DMS153 treated with DMSO at 0.1 percent for 48 hours (cell line): ENCODE measurements around the gene NAA35.

ENCODE experiments used
- DNase-seq: peaks from one replicate; lab custom pipeline; 2025; ENCODE audit not compliant: unreplicated experiment; lab: John Stamatoyannopoulos, UW

The NAA35 gene

DNA sequence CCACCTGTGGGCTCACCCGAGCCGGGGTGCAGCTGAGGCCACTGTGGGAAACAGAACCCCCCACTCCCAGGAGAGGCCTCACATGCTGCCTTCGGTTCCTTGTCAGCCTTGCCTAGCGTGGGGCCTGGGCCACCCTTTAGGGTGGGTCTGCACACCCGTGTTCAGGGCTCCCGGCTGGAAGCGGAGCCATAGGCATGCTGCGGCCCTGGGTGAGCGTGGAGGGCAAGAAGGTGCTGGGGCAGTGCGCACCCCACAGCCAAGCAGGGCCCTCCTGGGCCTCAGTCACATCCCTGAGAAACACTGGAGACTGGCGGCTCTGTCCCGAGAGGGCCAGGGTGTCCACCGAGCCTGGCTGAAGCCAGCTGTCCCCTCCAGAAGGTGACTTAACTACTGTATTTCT lies 116.5 kb downstream of the NAA35 start:
- DNase-seq: no peak

DNA sequence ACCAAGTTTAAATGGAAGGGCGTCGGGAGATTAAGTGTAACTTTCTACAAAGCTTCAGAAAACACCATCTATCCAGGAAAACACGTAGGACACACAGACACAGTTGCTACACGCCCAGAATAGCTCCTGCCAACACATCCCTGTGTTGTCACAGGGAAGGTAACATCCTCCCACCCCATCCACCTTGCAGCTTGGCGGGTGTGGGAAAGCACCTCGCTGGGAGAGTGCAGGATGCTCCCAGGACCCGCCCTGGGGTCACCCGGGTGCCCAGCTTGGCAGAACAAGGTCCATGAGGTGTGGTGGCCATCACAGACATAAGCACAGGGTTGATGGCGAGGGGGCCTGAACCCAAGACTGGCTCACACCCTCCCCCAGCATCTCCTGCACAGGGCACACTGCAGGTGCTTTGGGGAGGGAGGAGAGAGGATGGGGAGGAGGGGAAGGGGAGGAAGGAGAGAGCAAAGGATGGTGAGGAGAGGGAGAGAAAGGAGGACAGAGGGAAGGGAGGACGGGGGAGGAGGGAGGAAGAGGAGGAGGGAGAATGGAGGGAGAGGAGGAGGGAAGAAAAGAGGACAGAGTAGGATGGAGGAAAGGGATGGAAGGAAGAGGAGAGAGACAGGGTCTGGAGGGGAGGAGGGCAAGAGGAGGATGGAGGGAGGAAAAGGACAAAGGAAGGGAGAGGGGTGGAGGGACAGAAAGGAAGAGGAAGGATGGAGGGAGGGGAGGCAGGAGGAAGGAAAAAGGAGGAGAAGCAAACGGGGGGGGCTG lies 121.2 kb downstream of the NAA35 start:
- DNase-seq: no peak

DNA sequence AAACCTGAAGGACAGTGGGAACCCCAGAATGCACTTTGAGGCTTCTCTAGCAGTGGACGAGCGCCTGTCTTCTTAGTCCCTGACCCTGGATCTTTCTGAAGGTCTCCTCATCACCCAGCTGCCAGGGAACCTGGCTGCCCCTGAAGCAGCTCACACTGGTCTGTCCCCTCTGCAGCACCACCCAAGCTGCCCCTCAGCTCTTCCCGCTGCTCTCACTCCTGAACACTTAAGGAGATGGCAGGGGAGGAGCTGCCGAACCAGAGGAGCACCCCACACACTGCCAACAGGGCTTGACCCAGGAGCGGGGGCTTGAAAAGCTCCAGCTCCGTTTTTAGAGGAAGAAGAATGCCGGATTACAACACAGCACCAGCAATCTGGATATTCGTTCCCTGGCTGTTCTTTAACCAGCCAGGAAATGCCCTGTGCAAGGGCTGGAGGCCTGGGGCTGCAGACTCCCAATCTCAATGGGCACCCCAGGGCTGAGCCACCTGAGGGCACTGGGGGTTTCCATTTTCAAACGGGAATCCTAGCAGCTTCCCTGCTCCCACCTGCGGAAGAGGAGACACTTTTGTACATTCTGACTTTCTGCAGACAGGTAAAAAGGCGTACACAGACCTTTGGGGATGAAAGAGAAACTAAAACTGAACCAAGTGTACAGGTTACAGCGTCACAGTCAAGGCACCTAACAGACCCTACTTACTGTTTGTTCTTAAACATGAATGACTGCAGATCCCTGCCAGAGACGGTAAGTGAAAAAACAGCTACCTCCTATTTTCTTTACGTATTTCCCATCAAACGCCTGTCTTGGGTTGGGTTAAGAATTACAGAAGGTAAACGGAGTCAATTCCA lies 122.1 kb downstream of the NAA35 start:
- no peak for DNase-seq

DNA sequence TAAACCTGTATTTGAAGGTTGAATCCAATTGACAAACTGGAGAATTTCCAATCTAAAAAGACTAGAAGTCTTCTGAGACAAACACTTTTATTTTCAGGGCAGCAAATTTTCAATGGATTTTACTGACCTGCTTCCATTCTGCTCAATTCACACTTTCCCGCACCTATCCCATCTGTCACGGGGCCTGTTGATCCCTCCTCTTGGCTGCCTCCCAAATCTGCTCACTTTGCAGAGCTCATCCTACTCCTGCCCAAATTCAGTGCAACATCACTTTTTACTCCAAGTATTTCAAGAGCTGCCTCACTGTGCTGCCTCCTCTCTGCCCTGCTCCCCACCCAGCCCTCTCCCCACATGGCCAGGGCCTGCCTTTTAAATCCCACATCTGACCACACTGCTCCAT lies 123.3 kb downstream of the NAA35 start:
- DNase-seq: no peak

DNA sequence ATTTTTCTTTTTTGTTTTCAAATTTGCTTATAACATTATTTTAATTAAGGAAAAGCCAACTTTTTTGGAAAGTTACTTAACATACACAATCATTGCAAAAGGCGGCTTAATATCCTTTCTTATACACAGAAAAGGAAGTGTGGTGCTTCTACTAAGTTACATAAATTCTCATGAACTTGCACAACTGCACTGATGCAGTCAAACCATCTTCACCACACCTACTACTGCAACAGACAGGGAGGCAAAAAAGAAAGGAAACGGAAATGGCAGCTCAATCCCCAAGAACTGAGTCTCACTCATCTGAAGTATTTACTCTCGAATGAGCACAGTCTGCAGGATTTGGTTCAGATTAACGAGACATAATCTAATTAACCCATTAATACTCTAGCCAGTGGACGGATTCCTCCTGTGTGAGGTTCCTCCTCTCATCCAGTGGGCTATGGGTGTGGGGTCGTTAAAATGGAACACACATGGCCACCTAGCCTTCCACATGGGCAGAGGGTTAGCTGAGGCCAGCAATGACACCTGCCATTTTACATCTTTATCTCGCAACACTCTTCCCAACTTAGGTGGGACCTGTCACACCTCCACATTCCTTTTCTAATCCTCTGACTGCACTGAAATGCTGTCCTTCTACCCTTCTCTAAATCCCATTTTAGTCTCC lies 128.4 kb downstream of the NAA35 start:
- no peak for DNase-seq
